ENCODE measurements around the gene VASN. TPM values are rescaled to one million over a fixed set of nuclear protein-coding genes. Genes with fewer than 3 reads are reported as not detected.

VASN gene
- total and polyA plus RNA-seq, 9 of the 15 experiments (the other 6 are each of a cell fraction or from before 2014, with no cell fraction given): 0.01 to 2.5 (median 0.41) TPM; not detected in 1

DNA sequence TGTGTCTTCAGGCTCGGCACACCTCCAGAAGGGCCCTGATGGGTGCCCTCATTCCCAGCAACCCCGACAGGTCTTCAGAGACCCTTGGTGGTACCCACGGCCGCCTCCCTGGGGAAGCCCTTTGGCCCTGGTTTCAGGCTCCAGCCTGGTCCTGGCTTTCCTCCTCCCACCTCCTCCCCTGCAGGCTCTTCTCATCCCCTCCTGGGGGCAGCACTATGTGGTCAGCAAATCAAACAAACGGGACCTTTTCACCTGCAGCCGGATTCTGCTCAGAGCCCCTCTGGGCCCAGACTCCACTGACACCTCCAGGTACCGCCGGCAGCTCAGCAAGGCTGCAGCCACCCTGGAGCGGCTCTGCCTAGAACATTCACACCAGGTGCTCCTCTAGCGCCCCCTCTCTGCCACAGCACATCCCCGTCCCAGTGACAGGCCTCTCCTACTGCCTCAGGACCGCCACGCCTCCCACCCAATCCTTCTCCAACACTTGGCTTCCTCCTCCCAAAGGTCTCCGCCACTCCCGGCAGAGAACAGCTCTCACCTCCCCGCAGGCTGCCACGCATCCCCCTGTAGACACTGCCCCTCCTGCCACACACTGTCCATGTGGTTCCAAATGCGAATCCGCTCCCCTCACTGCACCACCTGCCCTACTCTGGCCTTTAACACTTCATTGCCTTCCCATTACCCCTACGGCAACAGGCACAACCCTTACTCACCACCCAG, 32.8 kb downstream of the VASN start (continued):
- TF ChIP-seq, protein P1, sequence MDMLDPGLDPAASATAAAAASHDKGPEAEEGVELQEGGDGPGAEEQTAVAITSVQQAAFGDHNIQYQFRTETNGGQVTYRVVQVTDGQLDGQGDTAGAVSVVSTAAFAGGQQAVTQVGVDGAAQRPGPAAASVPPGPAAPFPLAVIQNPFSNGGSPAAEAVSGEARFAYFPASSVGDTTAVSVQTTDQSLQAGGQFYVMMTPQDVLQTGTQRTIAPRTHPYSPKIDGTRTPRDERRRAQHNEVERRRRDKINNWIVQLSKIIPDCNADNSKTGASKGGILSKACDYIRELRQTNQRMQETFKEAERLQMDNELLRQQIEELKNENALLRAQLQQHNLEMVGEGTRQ (CRISPR knock-in tag; IDR thresholded peaks at IDR 0.05): no peak
- peak; percentile 55 for TF ChIP-seq SUPT5H (IDR thresholded peaks at IDR 0.05)
- TF ChIP-seq, protein P2, sequence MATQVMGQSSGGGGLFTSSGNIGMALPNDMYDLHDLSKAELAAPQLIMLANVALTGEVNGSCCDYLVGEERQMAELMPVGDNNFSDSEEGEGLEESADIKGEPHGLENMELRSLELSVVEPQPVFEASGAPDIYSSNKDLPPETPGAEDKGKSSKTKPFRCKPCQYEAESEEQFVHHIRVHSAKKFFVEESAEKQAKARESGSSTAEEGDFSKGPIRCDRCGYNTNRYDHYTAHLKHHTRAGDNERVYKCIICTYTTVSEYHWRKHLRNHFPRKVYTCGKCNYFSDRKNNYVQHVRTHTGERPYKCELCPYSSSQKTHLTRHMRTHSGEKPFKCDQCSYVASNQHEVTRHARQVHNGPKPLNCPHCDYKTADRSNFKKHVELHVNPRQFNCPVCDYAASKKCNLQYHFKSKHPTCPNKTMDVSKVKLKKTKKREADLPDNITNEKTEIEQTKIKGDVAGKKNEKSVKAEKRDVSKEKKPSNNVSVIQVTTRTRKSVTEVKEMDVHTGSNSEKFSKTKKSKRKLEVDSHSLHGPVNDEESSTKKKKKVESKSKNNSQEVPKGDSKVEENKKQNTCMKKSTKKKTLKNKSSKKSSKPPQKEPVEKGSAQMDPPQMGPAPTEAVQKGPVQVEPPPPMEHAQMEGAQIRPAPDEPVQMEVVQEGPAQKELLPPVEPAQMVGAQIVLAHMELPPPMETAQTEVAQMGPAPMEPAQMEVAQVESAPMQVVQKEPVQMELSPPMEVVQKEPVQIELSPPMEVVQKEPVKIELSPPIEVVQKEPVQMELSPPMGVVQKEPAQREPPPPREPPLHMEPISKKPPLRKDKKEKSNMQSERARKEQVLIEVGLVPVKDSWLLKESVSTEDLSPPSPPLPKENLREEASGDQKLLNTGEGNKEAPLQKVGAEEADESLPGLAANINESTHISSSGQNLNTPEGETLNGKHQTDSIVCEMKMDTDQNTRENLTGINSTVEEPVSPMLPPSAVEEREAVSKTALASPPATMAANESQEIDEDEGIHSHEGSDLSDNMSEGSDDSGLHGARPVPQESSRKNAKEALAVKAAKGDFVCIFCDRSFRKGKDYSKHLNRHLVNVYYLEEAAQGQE (IDR thresholded peaks at IDR 0.05; ENCODE audit: borderline replicate concordance): peak; percentile 42; the same call in 1 of the 2 replicates
- TF ChIP-seq, protein P2 (CRISPR knock-in tag; IDR thresholded peaks at IDR 0.05; ENCODE audit: low read depth): no peak
- peak; percentile 17; the same call in 1 of the 2 replicates for TF ChIP-seq CTBP1 (IDR thresholded peaks at IDR 0.05; ENCODE audit: borderline replicate concordance)
- TF ChIP-seq, protein P3, sequence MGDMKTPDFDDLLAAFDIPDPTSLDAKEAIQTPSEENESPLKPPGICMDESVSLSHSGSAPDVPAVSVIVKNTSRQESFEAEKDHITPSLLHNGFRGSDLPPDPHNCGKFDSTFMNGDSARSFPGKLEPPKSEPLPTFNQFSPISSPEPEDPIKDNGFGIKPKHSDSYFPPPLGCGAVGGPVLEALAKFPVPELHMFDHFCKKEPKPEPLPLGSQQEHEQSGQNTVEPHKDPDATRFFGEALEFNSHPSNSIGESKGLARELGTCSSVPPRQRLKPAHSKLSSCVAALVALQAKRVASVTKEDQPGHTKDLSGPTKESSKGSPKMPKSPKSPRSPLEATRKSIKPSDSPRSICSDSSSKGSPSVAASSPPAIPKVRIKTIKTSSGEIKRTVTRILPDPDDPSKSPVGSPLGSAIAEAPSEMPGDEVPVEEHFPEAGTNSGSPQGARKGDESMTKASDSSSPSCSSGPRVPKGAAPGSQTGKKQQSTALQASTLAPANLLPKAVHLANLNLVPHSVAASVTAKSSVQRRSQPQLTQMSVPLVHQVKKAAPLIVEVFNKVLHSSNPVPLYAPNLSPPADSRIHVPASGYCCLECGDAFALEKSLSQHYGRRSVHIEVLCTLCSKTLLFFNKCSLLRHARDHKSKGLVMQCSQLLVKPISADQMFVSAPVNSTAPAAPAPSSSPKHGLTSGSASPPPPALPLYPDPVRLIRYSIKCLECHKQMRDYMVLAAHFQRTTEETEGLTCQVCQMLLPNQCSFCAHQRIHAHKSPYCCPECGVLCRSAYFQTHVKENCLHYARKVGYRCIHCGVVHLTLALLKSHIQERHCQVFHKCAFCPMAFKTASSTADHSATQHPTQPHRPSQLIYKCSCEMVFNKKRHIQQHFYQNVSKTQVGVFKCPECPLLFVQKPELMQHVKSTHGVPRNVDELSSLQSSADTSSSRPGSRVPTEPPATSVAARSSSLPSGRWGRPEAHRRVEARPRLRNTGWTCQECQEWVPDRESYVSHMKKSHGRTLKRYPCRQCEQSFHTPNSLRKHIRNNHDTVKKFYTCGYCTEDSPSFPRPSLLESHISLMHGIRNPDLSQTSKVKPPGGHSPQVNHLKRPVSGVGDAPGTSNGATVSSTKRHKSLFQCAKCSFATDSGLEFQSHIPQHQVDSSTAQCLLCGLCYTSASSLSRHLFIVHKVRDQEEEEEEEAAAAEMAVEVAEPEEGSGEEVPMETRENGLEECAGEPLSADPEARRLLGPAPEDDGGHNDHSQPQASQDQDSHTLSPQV (IDR thresholded peaks at IDR 0.05): peak; percentile 75
- no peak for TF ChIP-seq ZNF354B (CRISPR knock-in tag; IDR thresholded peaks at IDR 0.05)
- no peak for TF ChIP-seq CEBPG (CRISPR knock-in tag; IDR thresholded peaks at IDR 0.05)
- TF ChIP-seq CEBPG (tag; conservative IDR thresholded peaks at IDR 0.05 in 1 of 2, IDR thresholded peaks at IDR 0.05 in 1 of 2): no peak
- TF ChIP-seq HDAC1 (IDR thresholded peaks at IDR 0.05): peak in 1 of 2 experiments; percentile 34; a peak in 1 of 4 replicates
- no peak for TF ChIP-seq RNF2 (IDR thresholded peaks at IDR 0.05)
- peak in 1 of 2 experiments; percentile 85; a peak in 1 of 4 replicates for TF ChIP-seq SRF (CRISPR knock-in tag; IDR thresholded peaks at IDR 0.05)
- TF ChIP-seq CBX5 (IDR thresholded peaks at IDR 0.05; ENCODE audit: borderline replicate concordance, low read depth): no peak
- TF ChIP-seq ZNF764 (CRISPR knock-in tag; IDR thresholded peaks at IDR 0.05; ENCODE audit: low read depth): no peak
- TF ChIP-seq PCBP2 (IDR thresholded peaks at IDR 0.05; ENCODE audit: low read depth, low read length, poor library complexity, severe bottlenecking): no peak

Data from K562 (cell line).